Activated CD4-positive, alpha-beta T cell treated with anti-CD3 and anti-CD28 coated beads for 48 hours (primary cell): ENCODE results near the gene UFD1.

Experiments used
- DNase-seq: peaks from one replicate; pipeline ENCODE4 v3.0.0-alpha.2; 2020

The UFD1 gene

GRCh38 chr22:19419086-19419463, 59.9 kb downstream of the UFD1 start:
- DNase-seq, result no peak

GRCh38 chr22:19412923-19413322, 66.1 kb downstream of the UFD1 start:
- DNase-seq, result no peak

DNA sequence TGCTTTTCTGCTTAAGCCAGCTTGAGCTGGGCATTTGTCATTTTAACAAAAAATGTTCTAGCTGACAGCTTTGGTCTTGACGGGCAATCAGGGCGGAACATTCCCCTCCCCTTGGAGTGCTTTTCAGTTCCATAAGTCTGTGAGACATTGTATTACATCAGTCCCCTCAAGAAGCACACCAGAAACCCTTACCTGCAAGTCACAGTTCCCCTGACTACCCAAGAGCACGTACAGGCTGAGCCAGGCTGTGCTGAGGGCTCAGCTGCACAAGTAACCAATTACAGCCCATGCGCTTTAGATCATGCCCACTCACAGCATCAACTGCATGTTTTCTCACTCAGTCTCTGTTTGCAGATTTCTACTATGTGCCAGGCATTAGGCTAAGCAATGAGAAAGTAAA, 66.5 kb downstream of the UFD1 start:
- DNase-seq, result no peak

DNA sequence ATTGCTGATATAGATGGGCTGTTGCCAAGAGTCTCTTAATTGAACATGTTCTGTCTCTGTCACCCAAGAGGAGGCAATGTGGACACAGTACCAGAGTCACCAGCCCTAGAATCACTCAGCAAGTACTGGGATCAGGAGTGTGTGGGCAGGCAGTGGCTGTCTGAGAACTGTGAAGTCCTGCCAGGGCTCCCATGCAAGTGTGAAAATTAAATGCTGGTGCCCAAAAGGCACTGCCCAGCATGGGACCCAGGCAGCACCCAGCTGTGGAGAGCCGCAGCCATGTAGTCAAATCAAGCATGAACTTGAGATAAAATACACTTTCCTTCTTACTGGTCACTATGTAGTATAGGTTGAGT, 67.3 kb downstream of the UFD1 start:
- DNase-seq, result no peak

DNA sequence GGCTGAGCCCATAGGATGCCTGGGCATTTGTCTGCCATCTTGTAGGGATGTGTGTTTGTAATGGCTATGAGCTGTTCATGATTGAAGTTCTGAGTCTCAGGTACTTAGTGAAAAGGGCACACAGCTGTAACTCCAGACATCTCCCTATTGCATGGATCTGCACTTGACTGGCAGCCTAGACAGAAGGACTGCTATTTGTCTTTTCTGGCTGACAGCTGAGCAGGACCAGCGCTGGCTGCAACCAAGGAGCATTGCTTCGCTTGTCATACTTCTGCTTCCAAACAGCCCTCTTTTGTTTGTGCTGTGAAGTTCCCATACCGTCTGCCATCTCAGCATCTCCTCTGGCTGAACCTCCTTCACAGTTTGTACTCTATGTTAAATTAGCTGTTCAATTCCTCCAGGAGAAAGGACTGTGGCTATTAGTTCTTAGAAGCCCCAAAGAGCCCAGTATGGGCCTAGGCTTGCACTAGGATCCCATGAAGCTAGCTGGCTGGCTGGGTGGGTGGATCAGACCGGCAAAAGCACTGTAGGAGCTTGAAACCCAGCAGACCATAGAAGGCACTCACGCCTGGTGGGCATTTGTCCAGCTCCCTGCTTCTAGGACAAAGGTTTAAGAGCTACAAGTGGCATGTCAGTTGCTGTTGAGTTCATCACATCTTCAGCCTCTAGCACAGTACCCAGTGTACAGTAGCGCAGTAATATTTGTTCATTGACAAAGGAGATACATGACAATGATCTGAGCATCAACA, 67.9 kb downstream of the UFD1 start:
- DNase-seq, result no peak

DNA sequence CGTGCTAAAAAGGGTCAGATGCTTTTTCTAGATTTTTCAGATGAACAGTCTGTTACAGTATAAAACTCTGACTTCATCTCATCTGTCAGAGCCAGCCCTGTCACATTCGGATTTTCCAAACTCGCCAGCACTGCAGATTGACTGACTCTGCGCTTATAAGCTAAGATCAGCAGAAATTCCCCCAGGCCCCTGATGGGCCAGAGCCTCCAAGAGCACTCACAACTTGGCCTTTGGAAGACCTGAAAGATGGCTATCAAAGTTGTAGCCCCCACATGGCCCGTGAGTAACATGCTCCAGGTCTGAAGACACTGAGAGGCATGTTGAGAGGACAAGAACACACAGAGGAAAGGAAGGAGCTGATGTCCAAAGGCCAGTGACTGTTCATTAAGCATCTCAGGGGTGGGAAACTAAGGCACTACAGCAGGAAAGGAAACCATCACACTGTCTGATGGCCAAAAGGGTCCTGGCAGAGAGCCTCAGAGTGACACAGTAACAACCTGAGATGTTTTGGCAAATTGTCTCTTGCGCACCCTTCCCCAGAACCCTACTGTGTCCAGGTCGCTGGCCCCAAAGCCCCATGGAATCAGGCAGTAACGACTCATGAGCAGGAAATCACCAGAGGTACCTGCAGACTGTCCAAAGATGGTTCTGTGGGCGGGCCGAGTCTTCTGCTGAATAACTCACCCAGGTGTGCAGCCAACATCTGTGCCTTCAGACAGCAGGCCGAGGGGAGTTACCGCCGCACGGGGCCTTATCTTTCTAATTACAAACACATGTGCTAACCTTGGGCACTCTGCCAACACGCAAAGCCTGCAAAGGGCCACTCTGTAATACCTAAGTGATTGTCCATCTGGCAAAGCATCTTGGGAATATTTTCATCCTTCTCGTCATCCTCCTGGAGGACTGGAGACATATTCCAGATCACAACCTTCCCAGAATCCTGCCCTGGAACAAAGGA, 71.1 kb downstream of the UFD1 start:
- no peak for DNase-seq

DNA sequence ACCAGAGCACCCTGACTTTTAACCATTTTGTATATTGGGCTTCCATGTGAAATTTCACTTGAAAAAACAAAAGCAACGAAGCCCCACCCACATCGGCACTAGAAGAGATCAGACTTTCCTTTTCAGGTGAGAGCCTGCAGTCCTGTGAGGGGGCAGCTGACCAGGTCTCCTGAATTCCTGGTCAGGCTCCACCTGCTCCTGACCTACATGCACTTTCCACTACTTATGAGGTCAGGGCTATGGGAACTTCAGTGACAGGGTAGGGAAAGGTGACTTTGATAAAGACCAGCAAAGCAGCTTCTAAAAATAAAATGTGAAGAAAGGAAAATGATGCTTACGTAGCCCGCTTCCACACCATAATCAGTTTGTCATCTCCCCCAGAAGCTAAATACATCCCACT, 72.1 kb downstream of the UFD1 start:
- no peak for DNase-seq

- DNase-seq, result no peak
These were observed 72.6 kb downstream of the UFD1 start for GRCh38 chr22:19406281-19406811.

- DNase-seq, result no peak
These were observed 73.3 kb downstream of the UFD1 start for GRCh38 chr22:19405652-19406051.

DNA sequence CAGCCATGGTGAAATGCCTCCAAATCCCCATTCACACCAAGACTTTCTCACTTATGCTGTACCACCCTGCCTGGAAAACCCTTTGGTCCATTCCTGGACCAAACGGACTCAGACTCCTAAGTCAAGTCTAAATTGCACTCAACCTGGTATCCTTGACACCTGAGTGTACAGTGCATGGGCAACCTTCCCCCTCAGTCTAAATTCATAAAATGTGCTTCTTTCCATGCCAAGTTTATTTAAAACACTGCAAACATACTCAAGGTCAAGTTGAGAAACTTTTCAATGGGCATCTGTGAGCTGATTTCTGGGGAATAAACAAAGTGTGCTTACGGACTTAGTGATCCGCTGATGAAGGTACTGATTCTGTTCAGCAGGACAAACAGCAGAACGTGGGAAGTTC, 73.9 kb downstream of the UFD1 start:
- no peak for DNase-seq

GRCh38 chr22:19404676-19405075, 74.3 kb downstream of the UFD1 start:
- DNase-seq, result no peak

DNA sequence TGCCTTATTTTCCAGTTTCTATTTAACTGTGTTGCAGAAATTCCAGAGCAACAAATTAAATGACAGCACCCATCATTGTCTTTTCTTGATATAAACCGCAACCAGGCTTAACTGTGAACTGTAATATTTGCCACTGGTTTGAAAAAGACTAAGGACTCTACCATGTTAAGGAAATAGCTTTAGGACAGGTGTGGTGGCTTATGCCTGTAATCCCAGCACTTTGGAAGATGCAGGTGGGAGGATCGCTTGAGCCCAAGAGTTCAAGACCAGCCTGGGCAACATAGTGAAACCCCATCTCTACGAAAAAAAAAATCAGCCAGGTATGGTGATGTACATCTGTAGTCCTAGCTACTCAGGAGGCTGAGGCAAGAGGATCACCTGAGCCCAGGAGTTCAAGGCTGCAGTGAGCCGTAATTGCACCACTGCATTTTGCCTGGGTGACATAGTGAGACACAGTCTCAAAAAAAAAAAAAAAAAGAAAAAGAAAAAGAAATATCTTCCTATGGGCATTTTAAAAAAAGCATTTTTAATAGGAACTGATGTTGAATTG, 76.3 kb downstream of the UFD1 start:
- DNase-seq, result no peak

GRCh38 chr22:19401483-19401882, 77.5 kb downstream of the UFD1 start:
- DNase-seq, result no peak

- no peak for DNase-seq
These were observed 78.1 kb downstream of the UFD1 start for GRCh38 chr22:19400881-19401280.
